Mesangial cell (primary cell): ENCODE data around the gene BAIAP2. TPM values are rescaled to one million over a fixed set of nuclear protein-coding genes. Genes with fewer than 3 reads are reported as not detected.

Experiments used
- total RNA-seq: library from RNA; depleted of rRNA; stranded (reverse); fragments of >200 nt; gene quantifications from 2 replicates; pipeline ENCODE4 v1.2.3, GENCODE V29; 2015

BAIAP2 gene
- total RNA-seq, result 60.3 and 90.3 TPM in 2 replicates

DNA sequence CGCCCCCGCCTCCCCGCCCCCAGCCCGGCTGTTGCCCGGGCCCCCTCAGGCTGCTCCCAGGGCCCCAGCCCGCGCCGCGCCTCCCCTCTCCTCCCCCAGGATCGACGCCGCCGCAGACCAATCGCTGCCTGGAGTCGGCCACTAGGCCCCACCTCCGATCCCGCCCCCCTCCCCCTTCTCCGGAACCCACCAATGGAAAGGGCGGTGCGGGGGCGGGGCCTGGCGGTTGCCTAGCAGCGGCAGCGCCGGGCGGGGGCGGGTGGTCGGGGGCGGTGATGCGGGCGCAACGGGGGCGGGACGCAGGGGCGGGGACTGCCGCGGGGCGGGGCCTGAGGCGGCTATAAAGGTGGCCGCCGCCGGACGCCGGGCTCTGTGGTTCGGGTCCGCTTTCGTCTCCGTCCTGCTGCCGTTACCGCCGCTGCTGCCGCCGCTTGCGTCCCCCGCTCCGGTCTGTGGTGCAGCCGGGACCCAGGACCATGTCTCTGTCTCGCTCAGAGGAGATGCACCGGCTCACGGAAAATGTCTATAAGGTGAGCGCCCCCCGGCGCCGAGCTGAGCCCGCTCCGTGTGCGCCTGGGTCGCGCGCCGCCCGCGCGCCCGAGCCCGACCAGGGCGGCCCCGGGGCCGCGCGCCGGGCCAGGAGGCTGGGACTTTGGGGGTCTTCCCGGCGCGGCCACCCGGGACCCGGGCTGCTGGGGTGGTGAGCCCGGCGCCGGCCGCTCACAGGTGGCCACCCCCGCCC is at the start of gene BAIAP2:
BAIAP2 (plus strand) TSS at position 373 of the 742 bp plus-strand sequence; CDS start at position 477, 104 bp downstream.

DNA sequence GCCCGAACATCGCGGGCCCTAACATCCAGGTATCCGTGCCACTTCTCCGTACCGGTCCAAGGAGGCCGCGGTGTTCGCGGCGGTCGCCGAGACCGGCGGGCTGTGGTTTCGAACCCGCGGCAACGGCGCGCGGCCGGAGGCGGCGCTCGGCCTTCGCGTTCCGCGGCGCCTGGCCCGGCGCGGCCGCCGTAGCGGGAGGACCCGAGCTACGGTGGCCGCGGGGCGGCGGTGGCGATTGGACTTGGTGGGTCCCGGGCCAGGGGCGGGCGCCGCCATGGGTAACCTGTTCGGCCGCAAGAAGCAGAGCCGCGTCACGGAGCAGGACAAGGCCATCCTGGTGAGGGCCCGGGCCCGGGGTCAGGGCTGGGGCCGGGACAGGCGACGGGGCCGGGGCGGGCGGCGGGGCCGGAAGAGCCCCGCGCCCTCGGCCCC is 43.3 kb upstream of the BAIAP2 start, which contains the start of gene CHMP6:
CHMP6 (plus strand) TSS at position 197 of the 432 bp plus-strand sequence; CDS start at position 275, 78 bp downstream.

DNA sequence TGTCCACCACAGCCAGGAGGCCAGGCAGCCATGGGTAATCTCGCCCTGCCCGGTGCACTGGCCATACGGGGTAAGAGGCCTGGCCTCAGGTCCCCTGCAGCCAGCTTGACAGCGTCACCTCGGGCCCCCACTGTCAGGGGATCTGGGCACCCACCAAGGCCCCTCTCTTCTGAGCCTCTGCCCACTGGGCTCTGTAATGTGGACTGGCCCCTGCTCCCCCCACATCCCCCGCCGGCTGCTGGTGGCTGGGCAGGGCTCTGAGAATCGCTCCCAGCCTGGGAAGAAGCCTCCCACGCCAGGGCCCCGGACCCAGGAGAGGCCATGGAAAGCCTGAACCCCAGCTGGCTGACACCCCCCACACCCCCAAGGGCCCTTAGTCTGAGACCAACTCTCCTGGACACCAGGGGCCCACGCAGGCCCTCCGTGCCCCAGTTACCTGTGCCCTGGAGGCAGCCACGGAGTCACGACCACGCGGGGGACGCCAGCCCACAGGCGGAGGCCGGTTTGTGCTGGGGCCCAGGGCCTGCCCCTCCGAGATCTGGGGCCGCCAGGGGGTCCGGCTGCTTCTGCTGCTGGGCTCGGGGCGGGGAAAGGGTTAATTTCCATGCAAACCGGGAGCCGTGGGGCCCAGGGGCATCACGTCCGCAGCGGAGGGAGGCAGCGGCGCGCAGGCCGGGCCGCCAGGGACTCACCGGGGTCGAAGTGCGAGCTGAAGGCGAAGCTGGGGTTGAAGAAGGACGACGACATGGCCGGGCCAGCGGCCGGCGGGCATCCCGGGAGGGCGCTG is 130.5 kb downstream of the BAIAP2 start, which contains the start of gene PVALEF:
PVALEF (plus strand) TSS at position 262 of the 787 bp plus-strand sequence. CDS start 15,720 bp downstream, outside the sequence.

GRCh38 chr17:81166033-81166492 is 131.1 kb downstream of the BAIAP2 start, which contains the start of gene AATK:
Gene AATK (minus strand): TSS chr17:81166221. CDS start chr17:81165992, 229 bp downstream.

Other genes starting within 250 kb of the BAIAP2 start
- 30.0 and 33.6 TPM in 2 replicates for gene CHMP6, start 43.3 kb upstream of the BAIAP2 start, total RNA-seq
- gene PVALEF, start 130.4 kb downstream of the BAIAP2 start, total RNA-seq, result not detected in 2 replicates
- 0.89 TPM in 1 of 2 replicates, not detected in the other for gene AATK, start 131.1 kb downstream of the BAIAP2 start, total RNA-seq
- 14.5 and 17.8 TPM in 2 replicates for gene CEP131, start 187.8 kb downstream of the BAIAP2 start, total RNA-seq
- gene TEPSIN, start 203.9 kb downstream of the BAIAP2 start, total RNA-seq, result 18.6 and 27.9 TPM in 2 replicates
- 51.5 and 56.2 TPM in 2 replicates for gene NDUFAF8, start 204.2 kb downstream of the BAIAP2 start, total RNA-seq